Effector memory CD4-positive, alpha-beta T cell (primary cell): ENCODE data around the gene VRK1.

Experiments used
- DNase-seq, 3 donors: peaks; one replicate each; pipeline ENCODE4 v3.0.0-alpha.2; 2020
- H3K27ac ChIP-seq: 2 replicates; pipeline ENCODE4 v1.7.0; 2013; ENCODE audit warnings: mild to moderate bottlenecking, low read length, moderate library complexity; ENCODE audit not compliant: insufficient read depth, poor library complexity, severe bottlenecking
- H3K27me3 ChIP-seq: replicated peaks from 2 replicates; pipeline ENCODE4 v1.7.0; 2013; ENCODE audit warnings: mild to moderate bottlenecking, low read length; ENCODE audit not compliant: insufficient read depth, control insufficient read depth, poor library complexity, severe bottlenecking
- H3K36me3 ChIP-seq: 2 replicates; pipeline ENCODE4 v1.7.0; 2013; ENCODE audit warnings: mild to moderate bottlenecking, low read length, moderate library complexity; ENCODE audit not compliant: control insufficient read depth, insufficient read depth
- H3K4me1 ChIP-seq: 2 replicates; pipeline ENCODE4 v1.7.0; 2013; ENCODE audit warnings: low read length, mild to moderate bottlenecking; ENCODE audit not compliant: control insufficient read depth, insufficient read depth, poor library complexity, severe bottlenecking
- H3K4me3 ChIP-seq: 2 replicates; pipeline ENCODE4 v1.7.0; 2013; ENCODE audit warnings: low read length, low read depth, mild to moderate bottlenecking; ENCODE audit not compliant: insufficient read depth, poor library complexity, severe bottlenecking
- H3K9me3 ChIP-seq: 2 replicates; pipeline ENCODE4 v1.7.0; 2013; ENCODE audit warnings: mild to moderate bottlenecking, low read length, moderate library complexity; ENCODE audit not compliant: control insufficient read depth

The VRK1 gene

DNA sequence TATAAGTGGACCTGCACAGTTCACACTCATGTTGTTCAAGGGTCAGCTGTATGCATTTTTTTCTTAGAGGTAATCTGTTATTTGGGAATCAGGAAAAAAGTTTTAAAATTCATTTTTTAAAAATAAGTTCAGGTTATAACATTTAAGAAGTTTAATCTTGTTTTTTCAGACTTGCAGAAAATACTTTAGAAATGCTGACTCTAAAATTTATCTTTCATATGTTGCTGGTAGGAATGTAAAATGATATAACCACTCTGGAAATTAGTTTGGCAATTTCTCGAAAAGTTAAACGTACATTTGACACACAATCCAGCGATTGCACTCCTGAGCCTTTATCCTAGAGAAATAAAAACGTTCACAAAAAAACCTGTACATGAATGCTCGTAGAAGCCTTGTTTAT, 4.7 kb downstream of the VRK1 start:
- no peak for DNase-seq

DNA sequence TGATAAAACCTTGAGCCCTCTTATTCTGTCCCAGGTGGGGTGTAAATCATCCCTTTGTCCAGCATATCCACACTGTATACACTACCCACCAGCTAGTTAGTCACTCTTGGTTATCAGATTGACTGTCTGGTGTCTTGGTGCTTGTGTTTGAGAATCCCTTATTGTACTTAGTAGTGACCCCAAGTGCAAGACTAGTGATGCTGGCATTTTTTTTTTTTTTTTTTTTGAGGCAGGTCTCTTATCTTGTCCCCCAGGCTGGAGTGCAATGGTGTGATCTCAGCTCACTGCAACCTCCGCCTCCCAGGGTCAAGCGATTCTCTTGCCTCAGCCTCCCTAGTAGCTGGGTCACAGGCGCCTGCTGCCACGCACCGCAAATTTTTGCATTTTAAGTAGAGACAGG, 5.8 kb downstream of the VRK1 start:
- Histone ChIP-seq H3K36me3 (no peaks in the 10 kb centered on the region), H3K9me3 (no peaks in the 10 kb centered on the region), H3K4me3 (no peak overlapping the region), H3K27ac (no peak overlapping the region), H3K4me1 (no peaks in the 10 kb centered on the region), H3K27me3 (no peaks in the 10 kb centered on the region)
- DNase-seq: no peak

More for the DNA sequence above, 4.7 kb downstream of the VRK1 start:
- Histone ChIP-seq H3K27me3 (no peaks in the 10 kb centered on the region), H3K36me3 (no peaks in the 10 kb centered on the region), H3K4me1 (no peaks in the 10 kb centered on the region), H3K27ac (no peak overlapping the region), H3K4me3 (no peak overlapping the region), H3K9me3 (no peaks in the 10 kb centered on the region)

DNA sequence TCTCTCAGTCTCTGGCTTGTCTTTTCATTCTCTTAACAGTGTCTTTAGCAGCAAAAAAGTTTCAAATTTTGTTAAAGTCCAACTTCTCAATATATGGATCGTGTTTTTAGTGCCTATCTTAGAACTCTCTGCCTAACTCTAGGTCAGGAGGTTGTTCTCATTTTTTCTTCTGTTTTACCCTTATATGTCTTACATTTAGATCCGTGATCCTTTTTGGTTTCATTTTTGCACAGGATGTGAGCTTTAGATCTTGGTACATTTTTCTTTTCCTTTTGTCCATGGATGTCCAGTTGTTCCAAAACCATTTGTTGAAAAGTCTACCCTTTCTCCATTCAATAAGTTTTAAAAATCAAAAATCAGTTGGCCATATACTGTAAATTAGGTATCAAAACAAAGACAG, 6.8 kb downstream of the VRK1 start:
- no peaks in the 10 kb centered on the region for H3K36me3 ChIP-seq
- H3K4me1 ChIP-seq: no peaks in the 10 kb centered on the region
- no peak for DNase-seq
- no peaks in the 10 kb centered on the region for H3K27me3 ChIP-seq
- H3K27ac ChIP-seq: no peak overlapping the region
- H3K4me3 ChIP-seq: no peak overlapping the region
- no peaks in the 10 kb centered on the region for H3K9me3 ChIP-seq

DNA sequence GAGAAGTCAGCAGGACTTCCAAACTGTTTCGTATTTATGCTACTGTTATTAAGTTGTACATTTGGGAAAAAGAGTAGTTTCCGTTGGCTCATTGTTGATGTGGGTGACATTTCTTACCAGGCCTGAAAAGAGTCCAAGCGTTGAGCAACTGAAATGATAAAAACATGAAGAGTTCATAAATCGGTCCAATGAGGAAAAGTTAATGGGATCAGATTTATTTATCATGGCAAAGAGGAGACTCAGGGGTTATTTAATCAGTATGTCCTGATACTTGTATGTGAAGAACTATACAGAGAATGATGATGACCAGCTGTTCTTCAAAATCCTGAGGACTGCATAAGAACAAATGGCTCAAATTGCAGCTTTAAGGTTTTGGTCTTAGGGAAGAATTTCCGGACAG, 7.7 kb downstream of the VRK1 start:
- H3K36me3 ChIP-seq: no peaks in the 10 kb centered on the region
- no peak overlapping the region for H3K27ac ChIP-seq
- no peaks in the 10 kb centered on the region for H3K27me3 ChIP-seq
- H3K9me3 ChIP-seq: no peaks in the 10 kb centered on the region
- no peaks in the 10 kb centered on the region for H3K4me1 ChIP-seq
- DNase-seq: no peak
- H3K4me3 ChIP-seq: no peak overlapping the region

DNA sequence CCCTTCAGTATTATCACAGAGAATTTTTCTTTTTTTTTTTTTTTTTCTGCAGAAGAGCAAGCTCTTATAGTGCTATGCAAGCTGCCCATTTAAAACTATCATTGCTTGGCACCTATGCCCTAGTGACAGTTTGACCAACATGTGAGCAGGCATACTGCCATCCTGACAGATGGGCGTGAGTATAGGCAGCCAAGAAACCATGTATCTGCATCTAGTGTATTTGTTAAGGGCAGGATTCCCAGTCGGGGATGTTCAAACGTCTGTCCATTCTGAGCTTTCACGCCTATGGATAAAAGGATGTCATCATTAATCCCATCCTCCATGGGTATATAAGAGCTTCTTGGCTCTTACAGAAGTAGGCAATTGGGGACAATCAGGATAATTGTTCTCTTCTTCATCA, 8.8 kb downstream of the VRK1 start:
- no peak overlapping the region for H3K27ac ChIP-seq
- DNase-seq: no peak

DNA sequence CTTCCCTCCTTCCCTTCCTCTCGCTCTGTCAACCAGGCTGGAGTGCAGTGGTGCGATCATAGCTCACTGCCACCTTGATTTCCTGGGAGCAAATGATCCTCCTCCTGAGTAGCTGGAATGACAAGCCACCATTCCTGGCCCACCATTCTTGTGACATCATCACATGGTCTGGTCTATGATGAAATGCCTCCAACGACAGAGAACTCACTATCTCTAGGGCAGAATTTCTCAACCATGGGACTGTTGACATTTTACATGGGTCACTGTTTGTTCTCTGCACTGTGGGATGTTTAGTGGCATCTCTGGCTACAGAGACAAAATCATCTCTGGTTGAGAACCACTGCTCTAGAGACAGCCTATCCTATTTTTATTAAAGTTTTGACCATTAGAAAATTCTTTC, 9.7 kb downstream of the VRK1 start:
- no peak overlapping the region for H3K4me3 ChIP-seq

More for the DNA sequence above, 8.8 kb downstream of the VRK1 start:
- H3K27me3 ChIP-seq: no peaks in the 10 kb centered on the region
- no peak overlapping the region for H3K4me3 ChIP-seq
- no peaks in the 10 kb centered on the region for H3K36me3 ChIP-seq
- H3K9me3 ChIP-seq: no peaks in the 10 kb centered on the region
- H3K4me1 ChIP-seq: no peaks in the 10 kb centered on the region

DNA sequence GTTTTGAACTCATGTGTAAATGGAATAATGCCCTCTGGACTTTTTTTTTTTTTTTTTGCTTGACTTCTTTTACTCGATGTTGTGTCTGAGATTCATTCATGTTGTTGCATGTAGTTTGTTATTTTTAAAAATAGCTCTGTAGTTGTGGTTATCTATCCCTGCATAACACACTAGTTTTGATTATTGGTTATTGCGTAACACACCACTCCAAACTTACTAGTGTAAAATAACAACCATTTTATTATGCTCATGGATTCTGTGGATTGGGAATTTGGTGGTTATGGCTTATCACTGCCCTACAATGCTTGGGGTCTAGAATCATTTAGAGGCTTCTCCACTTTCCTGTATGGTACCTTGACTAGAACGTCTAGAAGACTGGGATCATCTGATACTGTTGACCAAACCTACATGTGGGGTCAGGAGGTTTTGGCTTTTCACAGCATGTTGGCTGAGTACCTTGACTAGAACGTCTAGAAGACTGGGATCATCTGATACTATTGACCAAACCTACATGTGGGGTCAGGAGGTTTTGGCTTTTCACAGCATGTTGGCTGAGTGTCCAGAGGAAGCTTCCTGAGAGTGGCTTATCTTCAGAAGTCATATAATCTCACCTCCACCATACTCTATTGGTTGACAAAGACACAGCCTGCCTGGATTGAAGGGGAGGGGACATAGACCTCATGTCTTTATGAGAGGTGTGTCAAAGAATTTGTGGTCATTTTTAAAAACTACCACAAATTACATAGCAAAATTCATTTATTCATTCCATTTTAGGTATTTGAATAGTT, 11.6 kb downstream of the VRK1 start:
- Histone ChIP-seq H3K36me3 (no peaks in the 10 kb centered on the region), H3K4me3 (no peak overlapping the region), H3K9me3 (no peaks in the 10 kb centered on the region), H3K4me1 (peaks cover 3% of the 10 kb centered on the region), H3K27me3 (no peaks in the 10 kb centered on the region), H3K27ac (no peak overlapping the region)
- DNase-seq: no peak

More for the DNA sequence above, 9.7 kb downstream of the VRK1 start:
- DNase-seq: no peak
- Histone ChIP-seq H3K4me1 (no peaks in the 10 kb centered on the region), H3K27me3 (no peaks in the 10 kb centered on the region), H3K9me3 (no peaks in the 10 kb centered on the region), H3K36me3 (no peaks in the 10 kb centered on the region), H3K27ac (no peak overlapping the region)

DNA sequence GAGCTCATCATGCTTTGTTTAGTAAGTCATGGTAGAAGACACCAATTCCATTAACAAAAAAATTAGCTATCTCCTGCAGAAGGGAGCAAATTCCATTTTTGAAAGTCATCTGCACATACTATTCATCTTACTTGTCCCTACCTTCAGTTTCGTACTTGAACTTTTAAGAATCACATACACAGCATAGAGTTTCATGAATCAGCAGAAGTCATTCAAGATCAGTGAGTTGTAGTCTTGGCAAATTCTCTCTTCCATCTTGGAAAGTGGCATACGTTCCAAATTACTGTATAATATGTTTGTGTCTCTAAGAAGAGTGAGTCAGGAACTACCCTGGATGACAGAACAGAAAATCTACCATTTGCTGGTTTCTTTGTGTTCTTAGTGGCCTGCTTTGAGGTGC, 14.1 kb downstream of the VRK1 start:
- H3K4me3 ChIP-seq: no peak overlapping the region
- peaks cover 3% of the 10 kb centered on the region for H3K4me1 ChIP-seq
- H3K27me3 ChIP-seq: no peaks in the 10 kb centered on the region
- H3K27ac ChIP-seq: no peak overlapping the region
- no peaks in the 10 kb centered on the region for H3K9me3 ChIP-seq
- no peaks in the 10 kb centered on the region for H3K36me3 ChIP-seq
- no peak for DNase-seq

DNA sequence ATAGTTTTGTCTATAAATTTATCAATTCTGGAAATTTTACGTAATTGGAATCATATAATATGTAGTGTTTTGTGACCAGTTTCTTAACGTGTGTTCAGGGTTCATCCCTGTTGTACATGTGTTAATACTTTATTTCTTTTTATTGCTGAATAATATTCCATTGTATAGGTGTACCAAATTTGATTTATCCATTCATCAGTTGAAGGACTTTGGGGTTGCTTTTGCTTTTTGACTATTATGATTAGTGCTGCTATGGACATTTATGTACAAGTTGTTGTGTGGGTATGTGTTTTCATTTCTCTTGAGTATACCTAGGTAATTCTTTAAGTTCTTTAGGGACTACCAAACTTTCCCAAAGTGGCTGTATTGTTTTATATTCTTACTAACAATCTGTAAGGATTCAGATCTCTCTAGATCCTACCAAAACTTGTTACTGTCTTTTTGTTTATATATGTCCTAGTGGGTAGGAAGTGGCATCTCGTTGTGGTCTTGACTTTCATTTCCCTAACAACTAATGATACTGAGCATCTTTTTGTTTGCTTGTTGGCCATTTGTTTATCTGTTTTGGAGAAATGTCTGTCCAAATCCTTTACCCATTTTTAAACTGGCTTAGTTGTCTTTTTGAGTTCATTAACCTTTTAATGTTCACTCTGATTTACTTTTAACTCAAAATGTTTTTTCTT, 14.9 kb downstream of the VRK1 start:
- H3K36me3 ChIP-seq: no peaks in the 10 kb centered on the region
- DNase-seq: no peak
- no peak overlapping the region for H3K4me3 ChIP-seq
- H3K27ac ChIP-seq: no peak overlapping the region
- H3K4me1 ChIP-seq: peaks cover 3% of the 10 kb centered on the region
- H3K27me3 ChIP-seq: no peaks in the 10 kb centered on the region
- H3K9me3 ChIP-seq: no peaks in the 10 kb centered on the region

DNA sequence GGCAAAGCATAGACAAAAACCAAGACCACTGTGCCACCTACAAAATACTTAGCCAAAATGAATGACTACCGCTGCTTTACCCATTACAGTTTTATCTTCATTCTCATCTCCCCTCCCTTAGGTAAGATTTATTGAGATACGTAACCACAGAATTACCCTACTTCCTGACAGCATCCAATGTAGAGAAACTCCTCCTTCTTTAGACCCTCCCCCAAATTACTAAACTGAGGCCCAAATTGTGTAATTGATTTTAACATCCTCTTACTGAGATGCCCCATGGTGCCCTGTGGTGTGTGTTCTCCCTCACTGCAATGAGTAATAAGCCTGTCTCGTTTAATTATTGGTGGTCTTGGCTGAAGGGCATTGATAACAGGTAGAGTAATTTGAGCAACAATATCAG, 19.1 kb downstream of the VRK1 start:
- no peak overlapping the region for H3K27ac ChIP-seq
- H3K9me3 ChIP-seq: no peaks in the 10 kb centered on the region
- H3K4me1 ChIP-seq: peaks cover 3% of the 10 kb centered on the region
- H3K4me3 ChIP-seq: no peak overlapping the region
- H3K27me3 ChIP-seq: no peaks in the 10 kb centered on the region
- no peaks in the 10 kb centered on the region for H3K36me3 ChIP-seq
- DNase-seq: no peak
